ENCODE data around the gene MIPEP. TPM values are rescaled to one million over a fixed set of nuclear protein-coding genes. Genes with fewer than 3 reads are reported as not detected.

Gene MIPEP
- total RNA-seq, 1 donor from 2014 or later: 15.7 TPM

GRCh38 chr13:23859455-23859854 lies 29.7 kb downstream of the MIPEP start:
- no peak for DNase-seq (ENCODE audit: low read depth)
- H3K4me3 ChIP-seq (ENCODE audit: low read depth, low read length): no peak overlapping the region
- no peak for TF ChIP-seq CTCF (conservative IDR thresholded peaks at IDR 0.05; ENCODE audit: low read depth, low read length)

- TF ChIP-seq CTCF (conservative IDR thresholded peaks at IDR 0.05; ENCODE audit: low read depth, low read length): no peak
- no peak for DNase-seq (ENCODE audit: low read depth)
- no peak overlapping the region for H3K4me3 ChIP-seq (ENCODE audit: low read depth, low read length)
These were observed 30.7 kb downstream of the MIPEP start for GRCh38 chr13:23858546-23858945.

- no peak for TF ChIP-seq CTCF (conservative IDR thresholded peaks at IDR 0.05; ENCODE audit: low read depth, low read length)
- DNase-seq (ENCODE audit: low read depth): no peak
- H3K4me3 ChIP-seq (ENCODE audit: low read depth, low read length): no peak overlapping the region
These were observed 33.0 kb downstream of the MIPEP start for GRCh38 chr13:23856008-23856750.

- no peak overlapping the region for H3K4me3 ChIP-seq (ENCODE audit: low read depth, low read length)
- DNase-seq (ENCODE audit: low read depth): no peak
- no peak for TF ChIP-seq CTCF (conservative IDR thresholded peaks at IDR 0.05; ENCODE audit: low read depth, low read length)
These were observed 33.8 kb downstream of the MIPEP start for GRCh38 chr13:23855360-23855759.

- no peak for DNase-seq (ENCODE audit: low read depth)
- no peak for TF ChIP-seq CTCF (conservative IDR thresholded peaks at IDR 0.05; ENCODE audit: low read depth, low read length)
- H3K4me3 ChIP-seq (ENCODE audit: low read depth, low read length): no peak overlapping the region
These were observed 36.8 kb downstream of the MIPEP start for GRCh38 chr13:23852351-23852750.

- no peak for TF ChIP-seq CTCF (conservative IDR thresholded peaks at IDR 0.05; ENCODE audit: low read depth, low read length)
- DNase-seq (ENCODE audit: low read depth): no peak
- no peak overlapping the region for H3K4me3 ChIP-seq (ENCODE audit: low read depth, low read length)
These were observed 38.1 kb downstream of the MIPEP start for GRCh38 chr13:23851106-23851505.

GRCh38 chr13:23850134-23850533 lies 39.1 kb downstream of the MIPEP start:
- no peak for TF ChIP-seq CTCF (conservative IDR thresholded peaks at IDR 0.05; ENCODE audit: low read depth, low read length)
- no peak overlapping the region for H3K4me3 ChIP-seq (ENCODE audit: low read depth, low read length)
- DNase-seq (ENCODE audit: low read depth): no peak
